MM.1S (cell line): ENCODE results near the gene VPS52.
"Not testable (repeated sequence)": the region's sequence is repeated elsewhere in the genome, so short reads cannot be mapped to it uniquely, and the experiment has no call there.

Experiments used
- CTCF ChIP-seq: fragments of 300-600 bp; sonication (generic); IDR thresholded peaks from 2 replicates; pipeline ENCODE4 v1.5.1; 2016; ENCODE audit warnings: antibody characterized with exemption, low read length, mixed read lengths
- EZH2phosphoT487 ChIP-seq: fragments of 300-600 bp; sonication (generic); IDR thresholded peaks from 2 replicates; pipeline ENCODE4 v1.6.1; 2018; ENCODE audit warnings: antibody characterized with exemption, low read length

- not testable (repeated sequence) for TF ChIP-seq CTCF, EZH2phosphoT487
Observed at GRCh38 chr6:33275795-33276580, 4.3 kb upstream of the VPS52 start.
